ENCODE measurements around the gene NDE1.

DNA sequence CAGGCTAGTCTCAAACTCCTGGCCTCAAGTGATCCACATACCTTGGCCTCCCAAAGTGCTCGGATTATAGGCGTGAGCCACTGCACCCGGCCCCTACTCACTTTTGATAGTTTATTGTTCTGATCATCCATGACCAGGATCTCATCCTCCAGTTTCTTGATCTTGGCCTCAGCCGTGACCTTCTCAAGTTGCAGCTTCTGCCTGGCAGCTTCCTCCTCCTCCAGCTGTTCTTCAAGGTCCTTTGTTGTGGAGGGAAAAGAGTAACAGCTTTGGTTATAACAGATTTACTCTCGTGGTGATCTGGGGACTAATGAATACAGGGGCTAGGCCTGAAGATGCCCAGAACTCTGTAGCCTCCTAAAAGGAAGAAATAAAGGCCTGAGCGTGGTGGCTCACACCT is 89.9 kb downstream of the NDE1 start:
- TF ChIP-seq POLR2AphosphoS5 (IDR thresholded peaks at IDR 0.05; ENCODE audit: low read depth, low read length) = no peak
- no peak for TF ChIP-seq ASH2L (IDR thresholded peaks at IDR 0.05; ENCODE audit: low read length)
- TF ChIP-seq, protein P1, sequence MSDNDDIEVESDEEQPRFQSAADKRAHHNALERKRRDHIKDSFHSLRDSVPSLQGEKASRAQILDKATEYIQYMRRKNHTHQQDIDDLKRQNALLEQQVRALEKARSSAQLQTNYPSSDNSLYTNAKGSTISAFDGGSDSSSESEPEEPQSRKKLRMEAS (IDR thresholded peaks at IDR 0.05) = no peak
- TF ChIP-seq EP300 (IDR thresholded peaks at IDR 0.05; ENCODE audit: borderline replicate concordance in 1 of 2, low read depth in 2 of 2, low read length in 2 of 2) = no peak

All from H1 (cell line).